RCC 7860 (cell line): ENCODE data around the gene PHOSPHO1.

Source experiments
- DNase-seq: peaks from one replicate; pipeline ENCODE4 v3.0.0-alpha.2; 2015; ENCODE audit warnings: low spot score
- FAIRE-seq: peaks from 2 replicates; lab custom pipeline; 2012; peaks lifted over from hg19 to GRCh38; lab: Jason Lieb, UNC

Gene PHOSPHO1

GRCh38 chr17:49244839-49245238 lies 14.3 kb upstream of the PHOSPHO1 start:
- FAIRE-seq (no peak), DNase-seq (no peak)

- FAIRE-seq (no peak), DNase-seq (no peak)
These were observed 12.2 kb upstream of the PHOSPHO1 start for GRCh38 chr17:49242813-49243212.

- no peak for FAIRE-seq
These were observed 11.3 kb upstream of the PHOSPHO1 start for GRCh38 chr17:49241692-49242397.

GRCh38 chr17:49241040-49241439 lies 10.5 kb upstream of the PHOSPHO1 start:
- peak; percentile 60 for FAIRE-seq

More at GRCh38 chr17:49241692-49242397, 11.3 kb upstream of the PHOSPHO1 start:
- DNase-seq, result no peak

GRCh38 chr17:49240619-49241018 lies 10.0 kb upstream of the PHOSPHO1 start:
- DNase-seq (no peak), FAIRE-seq (no peak)

More at GRCh38 chr17:49241040-49241439, 10.5 kb upstream of the PHOSPHO1 start:
- DNase-seq, result no peak

- FAIRE-seq (no peak), DNase-seq (no peak)
These were observed 9.4 kb upstream of the PHOSPHO1 start for GRCh38 chr17:49239963-49240362.

GRCh38 chr17:49235896-49236295 lies 5.3 kb upstream of the PHOSPHO1 start:
- DNase-seq (no peak), FAIRE-seq (no peak)

- FAIRE-seq (no peak), DNase-seq (no peak)
These were observed 4.0 kb upstream of the PHOSPHO1 start for GRCh38 chr17:49234509-49235080.

GRCh38 chr17:49231563-49231894 lies 942 bp upstream of the PHOSPHO1 start:
- FAIRE-seq (no peak), DNase-seq (no peak)

- no peak for DNase-seq
These were observed 584 bp downstream of the PHOSPHO1 start for GRCh38 chr17:49229805-49230600.

GRCh38 chr17:49229076-49229804 lies 1.3 kb downstream of the PHOSPHO1 start:
- no peak for FAIRE-seq

More at GRCh38 chr17:49229805-49230600, 584 bp downstream of the PHOSPHO1 start:
- FAIRE-seq, result no peak

GRCh38 chr17:49227436-49228261 lies 2.9 kb downstream of the PHOSPHO1 start:
- FAIRE-seq (peak; percentile 20), DNase-seq (peak; percentile 59)

More at GRCh38 chr17:49229076-49229804, 1.3 kb downstream of the PHOSPHO1 start:
- no peak for DNase-seq

GRCh38 chr17:49226771-49227435 lies 3.7 kb downstream of the PHOSPHO1 start:
- DNase-seq, result no peak
- FAIRE-seq, result no peak

- FAIRE-seq, result no peak
- DNase-seq, result no peak
These were observed 4.9 kb downstream of the PHOSPHO1 start for GRCh38 chr17:49225554-49226236.

- no peak for DNase-seq
- no peak for FAIRE-seq
These were observed 5.6 kb downstream of the PHOSPHO1 start for GRCh38 chr17:49224997-49225337.

GRCh38 chr17:49224198-49224996 lies 6.2 kb downstream of the PHOSPHO1 start:
- DNase-seq (no peak), FAIRE-seq (no peak)

- FAIRE-seq (no peak), DNase-seq (no peak)
These were observed 6.9 kb downstream of the PHOSPHO1 start for GRCh38 chr17:49223517-49224197.

GRCh38 chr17:49223168-49223516 lies 7.4 kb downstream of the PHOSPHO1 start:
- DNase-seq (no peak), FAIRE-seq (no peak)
